Measurements from ENCODE around the gene MSH5. TPM values are rescaled to one million over a fixed set of nuclear protein-coding genes. Genes with fewer than 3 reads are reported as not detected.

Gene MSH5
- total and polyA plus RNA-seq, 2 of the 13 experiments (the other 11 are each of a cell fraction or from before 2014, with no cell fraction given), result 10.2 to 38.7 TPM

DNA sequence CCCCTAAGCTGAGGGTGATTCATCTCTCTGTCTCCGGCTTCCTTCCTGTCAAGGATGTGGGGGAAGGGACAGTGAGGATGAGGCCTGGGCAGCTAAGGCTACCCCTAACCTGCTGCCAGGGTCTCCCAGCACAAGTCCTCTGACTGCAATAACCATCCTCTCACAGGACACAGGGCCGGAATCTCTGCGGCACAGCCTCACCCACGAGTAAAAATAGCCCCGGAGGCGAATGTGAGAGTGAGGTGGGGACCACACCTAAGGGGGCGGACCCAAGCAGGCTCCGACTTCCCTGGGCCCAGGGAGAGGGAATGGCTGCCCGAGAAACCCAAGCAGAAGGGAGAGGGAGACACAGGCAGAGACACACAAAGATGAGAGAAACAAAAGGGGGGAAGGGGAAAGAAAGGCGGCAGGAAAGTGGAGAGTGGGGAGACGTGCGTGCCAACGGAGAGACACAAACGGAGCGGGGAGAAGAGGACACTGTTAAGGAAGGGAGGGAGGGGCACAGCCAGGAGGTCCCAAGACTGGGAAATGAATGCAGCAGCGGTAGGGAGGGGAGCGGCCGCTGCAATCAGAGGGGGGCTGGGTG lies 4.9 kb upstream of the MSH5 start (continued):
- TF ChIP-seq, protein P1, sequence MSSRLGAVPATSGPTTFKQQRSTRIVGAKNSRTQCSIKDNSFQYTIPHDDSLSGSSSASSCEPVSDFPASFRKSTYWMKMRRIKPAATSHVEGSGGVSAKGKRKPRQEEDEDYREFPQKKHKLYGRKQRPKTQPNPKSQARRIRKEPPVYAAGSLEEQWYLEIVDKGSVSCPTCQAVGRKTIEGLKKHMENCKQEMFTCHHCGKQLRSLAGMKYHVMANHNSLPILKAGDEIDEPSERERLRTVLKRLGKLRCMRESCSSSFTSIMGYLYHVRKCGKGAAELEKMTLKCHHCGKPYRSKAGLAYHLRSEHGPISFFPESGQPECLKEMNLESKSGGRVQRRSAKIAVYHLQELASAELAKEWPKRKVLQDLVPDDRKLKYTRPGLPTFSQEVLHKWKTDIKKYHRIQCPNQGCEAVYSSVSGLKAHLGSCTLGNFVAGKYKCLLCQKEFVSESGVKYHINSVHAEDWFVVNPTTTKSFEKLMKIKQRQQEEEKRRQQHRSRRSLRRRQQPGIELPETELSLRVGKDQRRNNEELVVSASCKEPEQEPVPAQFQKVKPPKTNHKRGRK (CRISPR knock-in tag; IDR thresholded peaks at IDR 0.05), result peak; percentile 10; the same call in 1 of the 2 replicates
- TF ChIP-seq KDM2A (CRISPR knock-in tag; IDR thresholded peaks at IDR 0.05; ENCODE audit: borderline replicate concordance, low read depth) (peak; percentile 24; the same call in 1 of the 2 replicates), MATR3 (CRISPR knock-in tag; IDR thresholded peaks at IDR 0.05) (no peak), IRF2 (CRISPR knock-in tag; IDR thresholded peaks at IDR 0.05) (peak; percentile 17; the same call in 1 of the 2 replicates), ZNF484 (CRISPR knock-in tag; IDR thresholded peaks at IDR 0.05; ENCODE audit: borderline replicate concordance, low read depth) (no peak), ZFP91 (CRISPR knock-in tag; IDR thresholded peaks at IDR 0.05; ENCODE audit: borderline replicate concordance) (peak; percentile 23; the same call in 1 of the 2 replicates), ZSCAN20 (CRISPR knock-in tag; IDR thresholded peaks at IDR 0.05; ENCODE audit: borderline replicate concordance) (no peak), SRSF9 (IDR thresholded peaks at IDR 0.05; ENCODE audit: borderline replicate concordance, insufficient read depth, low read depth, low read length, poor library complexity, severe bottlenecking) (no peak), NONO (IDR thresholded peaks at IDR 0.05) (no peak), NONO (CRISPR knock-in tag; conservative IDR thresholded peaks at IDR 0.05) (no peak), ZBTB3 (CRISPR knock-in tag; IDR thresholded peaks at IDR 0.05; ENCODE audit: borderline replicate concordance, low read depth) (no peak), ERF (CRISPR knock-in tag; IDR thresholded peaks at IDR 0.05) (peak; percentile 22; the same call in 1 of the 2 replicates), LCORL (IDR thresholded peaks at IDR 0.05) (no peak), LCORL (CRISPR knock-in tag; IDR thresholded peaks at IDR 0.05) (0 out of 2 replicates have a peak, but pooled peaks have one; percentile 13), U2AF2 (IDR thresholded peaks at IDR 0.05; ENCODE audit: low read depth, low read length) (no peak), TFDP2 (CRISPR knock-in tag; IDR thresholded peaks at IDR 0.05) (no peak), ZFY (CRISPR knock-in tag; IDR thresholded peaks at IDR 0.05) (peak; percentile 60), ELF1 (CRISPR knock-in tag; IDR thresholded peaks at IDR 0.05) (peak; percentile 16; the same call in 1 of the 2 replicates), ZNF660 (CRISPR knock-in tag; IDR thresholded peaks at IDR 0.05; ENCODE audit: borderline replicate concordance, low read depth) (no peak), DNMT3B (CRISPR knock-in tag; conservative IDR thresholded peaks at IDR 0.05) (0 out of 2 replicates have a peak, but pooled peaks have one; percentile 23), ZNF496 (CRISPR knock-in tag; IDR thresholded peaks at IDR 0.05; ENCODE audit: insufficient replicate concordance) (no peak), ZNF160 (CRISPR knock-in tag; IDR thresholded peaks at IDR 0.05) (0 out of 2 replicates have a peak, but pooled peaks have one; percentile 12), HIVEP1 (CRISPR knock-in tag; IDR thresholded peaks at IDR 0.05) (no peak; the same call in 1 of the 2 replicates), ZNF605 (CRISPR knock-in tag; IDR thresholded peaks at IDR 0.05) (no peak)
- TF ChIP-seq, protein P2, sequence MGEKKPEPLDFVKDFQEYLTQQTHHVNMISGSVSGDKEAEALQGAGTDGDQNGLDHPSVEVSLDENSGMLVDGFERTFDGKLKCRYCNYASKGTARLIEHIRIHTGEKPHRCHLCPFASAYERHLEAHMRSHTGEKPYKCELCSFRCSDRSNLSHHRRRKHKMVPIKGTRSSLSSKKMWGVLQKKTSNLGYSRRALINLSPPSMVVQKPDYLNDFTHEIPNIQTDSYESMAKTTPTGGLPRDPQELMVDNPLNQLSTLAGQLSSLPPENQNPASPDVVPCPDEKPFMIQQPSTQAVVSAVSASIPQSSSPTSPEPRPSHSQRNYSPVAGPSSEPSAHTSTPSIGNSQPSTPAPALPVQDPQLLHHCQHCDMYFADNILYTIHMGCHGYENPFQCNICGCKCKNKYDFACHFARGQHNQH (CRISPR knock-in tag; IDR thresholded peaks at IDR 0.05), result peak; percentile 14; the same call in 1 of the 2 replicates

Data from HepG2 (cell line).